OCI-LY1 (cell line): ENCODE results near the gene TRIP10.

Experiments
- H2AFZ ChIP-seq: fragments of 200-600 bp; sonication (generic), shearing (Covaris generic); 2 replicates; pipeline ENCODE4 v1.6.0; 2014; ENCODE audit warnings: antibody characterized with exemption, mild to moderate bottlenecking, low read length
- H3F3A ChIP-seq: fragments of 200-600 bp; sonication (generic), shearing (Covaris generic); 2 replicates; pipeline ENCODE4 v1.6.0; 2014; ENCODE audit warnings: mild to moderate bottlenecking, antibody characterized with exemption, low read length, moderate library complexity; ENCODE audit not compliant: insufficient read depth
- H3K27ac ChIP-seq: fragments of 200-600 bp; sonication (generic); 2 replicates; pipeline ENCODE4 v1.5.1; 2014; ENCODE audit warnings: low read length, mixed run types, mild to moderate bottlenecking, low read depth; ENCODE audit not compliant: poor library complexity, severe bottlenecking
- H3K27me3 ChIP-seq: fragments of 200-600 bp; sonication (generic); 2 replicates; pipeline ENCODE4 v1.6.0; 2014; ENCODE audit warnings: antibody characterized with exemption, mild to moderate bottlenecking, low read length, moderate library complexity; ENCODE audit not compliant: insufficient read depth
- H3K36me3 ChIP-seq: fragments of 200-600 bp; sonication (generic); 2 replicates; pipeline ENCODE4 v1.6.1; 2014; ENCODE audit warnings: mild to moderate bottlenecking, antibody characterized with exemption, low read length, moderate library complexity, mixed read lengths; ENCODE audit not compliant: insufficient read depth
- H3K4me1 ChIP-seq: fragments of 200-600 bp; sonication (generic); 2 replicates; pipeline ENCODE4 v1.5.1; 2014; ENCODE audit warnings: mild to moderate bottlenecking, low read length, moderate library complexity; ENCODE audit not compliant: insufficient read depth, severe bottlenecking
- H3K4me2 ChIP-seq: fragments of 200-600 bp; sonication (generic), shearing (Covaris generic); 2 replicates; pipeline ENCODE4 v1.6.1; 2014; ENCODE audit warnings: low read length
- H3K4me3 ChIP-seq: fragments of 200-600 bp; sonication (generic); 2 replicates; pipeline ENCODE4 v1.5.1; 2014; ENCODE audit warnings: low read length, low read depth, mild to moderate bottlenecking, mixed read lengths; ENCODE audit not compliant: poor library complexity, severe bottlenecking
- H3K79me2 ChIP-seq: fragments of 200-600 bp; shearing (Covaris generic); 2 replicates; pipeline ENCODE4 v1.6.1; 2016; ENCODE audit warnings: mixed run types, low read length, mixed read lengths; ENCODE audit not compliant: insufficient read depth
- H3K9ac ChIP-seq: fragments of 200-600 bp; sonication (generic), shearing (Covaris generic); 2 replicates; pipeline ENCODE4 v1.6.1; 2014; ENCODE audit warnings: mild to moderate bottlenecking, low read length, mixed read lengths
- H3K9me2 ChIP-seq: fragments of 200-600 bp; sonication (generic), shearing (Covaris generic); 2 replicates; pipeline ENCODE4 v1.6.1; 2014; ENCODE audit warnings: low read depth, mild to moderate bottlenecking, low read length, mixed read lengths
- H3K9me3 ChIP-seq: fragments of 200-600 bp; shearing (Covaris generic); 2 replicates; pipeline ENCODE4 v1.6.1; 2014; ENCODE audit warnings: low read length, mixed read lengths
- H4K20me1 ChIP-seq: fragments of 200-600 bp; sonication (generic), shearing (Covaris generic); 2 replicates; pipeline ENCODE4 v1.6.0; 2016; ENCODE audit warnings: mild to moderate bottlenecking, low read length; ENCODE audit not compliant: insufficient read depth
- CTCF ChIP-seq: fragments of 200-600 bp; sonication (generic), shearing (Covaris generic); IDR thresholded peaks from 2 replicates; pipeline ENCODE4 v1.5.1; 2017; ENCODE audit warnings: mild to moderate bottlenecking, antibody characterized with exemption, low read length, moderate library complexity, mixed read lengths
- EZH2 ChIP-seq: fragments of 200-600 bp; sonication (generic), shearing (Covaris generic); IDR thresholded peaks from 2 replicates; pipeline ENCODE4 v1.8.0; 2017; ENCODE audit warnings: borderline replicate concordance, mixed run types, mild to moderate bottlenecking, antibody characterized with exemption, low read length, moderate library complexity, mixed read lengths

TRIP10 gene

GRCh38 chr19:6737284-6737872 is 2.1 kb upstream of the TRIP10 start, which contains the start of gene GPR108:
Gene GPR108, minus strand, starts transcription at chr19:6737580. Its CDS starts 4 bp downstream, at chr19:6737576.
- Histone ChIP-seq H3K9me3 (no peaks in the 10 kb centered on the region), H3K27me3 (no peaks in the 10 kb centered on the region), H3K79me2 (no peaks in the 10 kb centered on the region), H3K4me2 (peak within 1 kb of the TSS; percentile 84), H3K36me3 (no peaks in the 10 kb centered on the region), H3K9ac (peak within 1 kb of the TSS; percentile 70), H2AFZ (no peak within 1 kb of the TSS), H4K20me1 (no peaks in the 10 kb centered on the region), H3K27ac (peak within 1 kb of the TSS; percentile 89), H3F3A (peaks cover 7% of the 10 kb centered on the region; the same call in 1 of the 2 replicates), H3K9me2 (no peaks in the 10 kb centered on the region), H3K4me3 (peak within 1 kb of the TSS; percentile 74), H3K4me1 (peaks cover 48% of the 10 kb centered on the region)
- TF ChIP-seq EZH2 (no peak), CTCF (no peak)

GRCh38 chr19:6737873-6738786 is 1.4 kb upstream of the TRIP10 start:
- Histone ChIP-seq H3K9me2 (no peaks in the 10 kb centered on the region), H3K4me3 (peak overlapping the region; percentile 53), H3K4me2 (peak overlapping the region; percentile 68), H2AFZ (0 out of 2 replicates have a peak overlapping the region, but pooled peaks have one; percentile 92), H3F3A (peaks cover 7% of the 10 kb centered on the region; the same call in 1 of the 2 replicates), H3K4me1 (peaks cover 48% of the 10 kb centered on the region), H3K9me3 (no peaks in the 10 kb centered on the region), H4K20me1 (no peaks in the 10 kb centered on the region), H3K27me3 (no peaks in the 10 kb centered on the region), H3K36me3 (peaks cover 7% of the 10 kb centered on the region; the same call in 1 of the 2 replicates), H3K27ac (peak overlapping the region; percentile 89), H3K79me2 (no peaks in the 10 kb centered on the region), H3K9ac (peak overlapping the region; percentile 50)
- TF ChIP-seq CTCF (peak; percentile 91), EZH2 (no peak)

- Histone ChIP-seq H3K9me2 (no peaks in the 10 kb centered on the region), H3K79me2 (no peaks in the 10 kb centered on the region), H3K9ac (peak overlapping the region; percentile 50), H3K27me3 (no peaks in the 10 kb centered on the region), H3K4me1 (peaks cover 48% of the 10 kb centered on the region), H4K20me1 (no peaks in the 10 kb centered on the region), H2AFZ (peak overlapping the region; percentile 92; the same call in 1 of the 2 replicates), H3K27ac (peak overlapping the region; percentile 89), H3K9me3 (no peaks in the 10 kb centered on the region), H3F3A (peaks cover 7% of the 10 kb centered on the region; the same call in 1 of the 2 replicates), H3K4me3 (peak overlapping the region; percentile 53), H3K36me3 (peaks cover 15% of the 10 kb centered on the region; the same call in 1 of the 2 replicates), H3K4me2 (peak overlapping the region; percentile 68)
- TF ChIP-seq CTCF (no peak), EZH2 (no peak)
Observed at GRCh38 chr19:6738787-6739389, 592 bp upstream of the TRIP10 start.
